K562 (cell line): ENCODE measurements around the gene MAML1. TPM values are rescaled to one million over a fixed set of nuclear protein-coding genes. Genes with fewer than 3 reads are reported as not detected.

Experiments used
- C11orf30 ChIP-seq: fragments of 450-650 bp; IDR thresholded peaks from 2 replicates; pipeline ENCODE4 v1.6.1; 2016; ENCODE audit warnings: low read depth, mild to moderate bottlenecking
- ETV6 ChIP-seq, 3 experiments: fragments of 150-350 bp in 1 of 3; sonication (generic) in 1 of 3; formaldehyde crosslinking in 1 of 3; IDR thresholded peaks; 2 replicates each; pipeline versions ENCODE4 v1.6.1 to v1.8.0; 2014 to 2022; ENCODE audit warnings: borderline replicate concordance in 2 of 3, low read depth in 2 of 3, antibody characterized with exemption in 1 of 3, low read length in 1 of 3, mild to moderate bottlenecking in 1 of 3, missing genetic modification reagents in 1 of 3
- HDAC6 ChIP-seq: IDR thresholded peaks from 2 replicates; pipeline ENCODE4 v1.6.1; 2012; ENCODE audit warnings: low read depth, mild to moderate bottlenecking, control low read depth, inconsistent platforms, low read length, moderate library complexity
- KAT7 ChIP-seq: sonication (generic); formaldehyde crosslinking; IDR thresholded peaks from 2 replicates; pipeline ENCODE4 v1.8.0; 2022; ENCODE audit warnings: missing genetic modification reagents, mild to moderate bottlenecking, borderline replicate concordance
- TAF9B ChIP-seq: fragments of 450-650 bp; IDR thresholded peaks from 2 replicates; pipeline ENCODE4 v1.6.1; 2018; ENCODE audit warnings: mild to moderate bottlenecking; ENCODE audit not compliant: partially characterized antibody
- ZBTB1 ChIP-seq: sonication (generic); formaldehyde crosslinking; IDR thresholded peaks from 2 replicates; pipeline ENCODE4 v1.8.1; 2023; ENCODE audit warnings: missing genetic modification reagents, low read depth, mild to moderate bottlenecking, borderline replicate concordance
- ZNF431 ChIP-seq: sonication (generic); formaldehyde crosslinking; IDR thresholded peaks from 2 replicates; pipeline ENCODE4 v1.8.0; 2022; ENCODE audit warnings: mild to moderate bottlenecking, missing genetic modification reagents
- polyA plus RNA-seq, 8 experiments: library from polyadenylated mRNA; depleted of rRNA in 4 of 8; stranded (reverse) in 5 of 8; unstranded in 3 of 8; fragments of >200 nt; fragmentation: Nextera tagmentation in 2 of 8; fragmentation: Illumina TruSeq in 1 of 8; extraction: Ambion mirVana in 2 of 8; extraction: Trizol in 1 of 8; gene quantifications; 2 replicates each; pipeline versions ENCODE4 v1.2.1 to v1.2.3, GENCODE V29; 2011 to 2014; ENCODE audit warnings: inconsistent platforms in 1 of 8, missing spikeins in 1 of 8
- total RNA-seq, 7 experiments: library from RNA; depleted of rRNA in 6 of 7; stranded (reverse); fragments of >200 nt in 6 of 7; fragmentation: Illumina TruSeq in 2 of 7; extraction: Trizol in 2 of 7; gene quantifications; 2 replicates each; pipeline versions ENCODE4 v1.2.1 to v1.2.3, GENCODE V29; 2011 to 2021; ENCODE audit warnings: low replicate concordance in 1 of 7
- TF ChIP-seq, protein P1 (sequence below): sonication (generic); formaldehyde crosslinking; IDR thresholded peaks from 2 replicates; pipeline ENCODE4 v1.8.1; 2023; ENCODE audit warnings: mild to moderate bottlenecking, missing genetic modification reagents
- TF ChIP-seq, protein P2 (sequence below), 2 experiments: fragments of 450-650 bp in 1 of 2; sonication (generic) in 1 of 2; formaldehyde crosslinking in 1 of 2; IDR thresholded peaks in 1 of 2; conservative IDR thresholded peaks in 1 of 2; 2 replicates each; pipeline versions ENCODE4 v1.6.1 to v1.8.1; 2016 to 2023; ENCODE audit warnings: mild to moderate bottlenecking in 2 of 2, moderate library complexity in 2 of 2, inconsistent platforms in 1 of 2, missing genetic modification reagents in 1 of 2
- TF ChIP-seq, protein P3 (sequence below): fragments of 250-450 bp; sonication (Bioruptor Pico); IDR thresholded peaks from 2 replicates; pipeline ENCODE4 v1.9.0; 2021; ENCODE audit warnings: mild to moderate bottlenecking
- TF ChIP-seq, protein P4 (sequence below): fragments of 450-650 bp; IDR thresholded peaks from 2 replicates; pipeline ENCODE4 v1.6.1; 2016; ENCODE audit warnings: mild to moderate bottlenecking, moderate library complexity

Gene MAML1
- total and polyA plus RNA-seq, 9 of the 15 experiments (the other 6 are each of a cell fraction or from before 2014, with no cell fraction given): 0.32 to 18.4 (median 7.0) TPM

DNA sequence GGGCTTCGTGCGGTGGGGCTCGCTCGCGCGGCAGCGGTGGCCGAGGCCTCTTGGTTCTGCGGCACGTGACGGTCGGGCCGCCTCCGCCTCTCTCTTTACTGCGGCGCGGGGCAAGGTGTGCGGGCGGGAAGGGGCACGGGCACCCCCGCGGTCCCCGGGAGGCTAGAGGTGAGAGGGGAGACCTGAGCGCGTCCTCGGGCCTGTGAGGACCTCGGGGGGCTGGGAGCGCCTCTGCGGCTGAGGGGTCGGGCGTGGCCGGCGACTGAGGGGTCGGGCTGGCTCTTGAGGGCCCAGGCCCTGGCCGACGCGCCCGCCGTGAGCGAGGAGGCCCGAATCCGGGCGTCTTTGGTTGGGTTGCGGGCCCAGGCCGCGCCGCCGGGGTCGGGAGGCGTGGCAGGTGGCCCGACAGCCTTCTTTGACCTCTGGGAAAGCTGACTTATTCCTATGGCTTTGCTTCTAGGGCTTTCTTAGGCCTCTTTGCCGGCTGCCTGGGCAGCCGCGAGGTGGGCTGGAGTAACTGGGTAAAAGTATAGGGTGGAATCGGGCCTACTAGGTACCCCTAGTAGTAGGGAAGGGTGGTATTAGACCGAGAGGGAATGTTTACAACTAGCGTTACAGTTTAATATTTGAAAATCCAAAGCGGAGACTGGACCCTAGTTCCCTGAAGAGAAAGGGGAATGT lies 33.5 kb upstream of the MAML1 start, which contains the start of gene CANX (continued):
- TF ChIP-seq, protein P1, sequence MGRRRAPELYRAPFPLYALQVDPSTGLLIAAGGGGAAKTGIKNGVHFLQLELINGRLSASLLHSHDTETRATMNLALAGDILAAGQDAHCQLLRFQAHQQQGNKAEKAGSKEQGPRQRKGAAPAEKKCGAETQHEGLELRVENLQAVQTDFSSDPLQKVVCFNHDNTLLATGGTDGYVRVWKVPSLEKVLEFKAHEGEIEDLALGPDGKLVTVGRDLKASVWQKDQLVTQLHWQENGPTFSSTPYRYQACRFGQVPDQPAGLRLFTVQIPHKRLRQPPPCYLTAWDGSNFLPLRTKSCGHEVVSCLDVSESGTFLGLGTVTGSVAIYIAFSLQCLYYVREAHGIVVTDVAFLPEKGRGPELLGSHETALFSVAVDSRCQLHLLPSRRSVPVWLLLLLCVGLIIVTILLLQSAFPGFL (CRISPR knock-in tag): 0 out of 2 replicates have a peak, but pooled peaks have one; percentile 23
- TF ChIP-seq HDAC6: no peak
- TF ChIP-seq, protein P2, sequence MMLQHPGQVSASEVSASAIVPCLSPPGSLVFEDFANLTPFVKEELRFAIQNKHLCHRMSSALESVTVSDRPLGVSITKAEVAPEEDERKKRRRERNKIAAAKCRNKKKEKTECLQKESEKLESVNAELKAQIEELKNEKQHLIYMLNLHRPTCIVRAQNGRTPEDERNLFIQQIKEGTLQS (IDR thresholded peaks at IDR 0.05): no peak
- TF ChIP-seq, protein P2 (CRISPR knock-in tag; conservative IDR thresholded peaks at IDR 0.05): no peak; the same call in none of the 2 replicates
- TF ChIP-seq ZNF431 (CRISPR knock-in tag): 0 out of 2 replicates have a peak, but pooled peaks have one; percentile 43
- TF ChIP-seq, protein P3, sequence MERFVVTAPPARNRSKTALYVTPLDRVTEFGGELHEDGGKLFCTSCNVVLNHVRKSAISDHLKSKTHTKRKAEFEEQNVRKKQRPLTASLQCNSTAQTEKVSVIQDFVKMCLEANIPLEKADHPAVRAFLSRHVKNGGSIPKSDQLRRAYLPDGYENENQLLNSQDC (CRISPR knock-in tag): no peak
- TF ChIP-seq TAF9B: no peak
- TF ChIP-seq C11orf30: no peak
- no peak for TF ChIP-seq ETV6 (IDR thresholded peaks at IDR 0.05; ENCODE audit: borderline replicate concordance in 1 of 2, low read depth in 2 of 2, low read length in 1 of 2)
- TF ChIP-seq ETV6 (CRISPR knock-in tag; IDR thresholded peaks at IDR 0.05; ENCODE audit: borderline replicate concordance): peak; percentile 42; the same call in 1 of the 2 replicates
- TF ChIP-seq ZBTB1 (CRISPR knock-in tag): peak; percentile 86; the same call in 1 of the 2 replicates
- TF ChIP-seq, protein P4, sequence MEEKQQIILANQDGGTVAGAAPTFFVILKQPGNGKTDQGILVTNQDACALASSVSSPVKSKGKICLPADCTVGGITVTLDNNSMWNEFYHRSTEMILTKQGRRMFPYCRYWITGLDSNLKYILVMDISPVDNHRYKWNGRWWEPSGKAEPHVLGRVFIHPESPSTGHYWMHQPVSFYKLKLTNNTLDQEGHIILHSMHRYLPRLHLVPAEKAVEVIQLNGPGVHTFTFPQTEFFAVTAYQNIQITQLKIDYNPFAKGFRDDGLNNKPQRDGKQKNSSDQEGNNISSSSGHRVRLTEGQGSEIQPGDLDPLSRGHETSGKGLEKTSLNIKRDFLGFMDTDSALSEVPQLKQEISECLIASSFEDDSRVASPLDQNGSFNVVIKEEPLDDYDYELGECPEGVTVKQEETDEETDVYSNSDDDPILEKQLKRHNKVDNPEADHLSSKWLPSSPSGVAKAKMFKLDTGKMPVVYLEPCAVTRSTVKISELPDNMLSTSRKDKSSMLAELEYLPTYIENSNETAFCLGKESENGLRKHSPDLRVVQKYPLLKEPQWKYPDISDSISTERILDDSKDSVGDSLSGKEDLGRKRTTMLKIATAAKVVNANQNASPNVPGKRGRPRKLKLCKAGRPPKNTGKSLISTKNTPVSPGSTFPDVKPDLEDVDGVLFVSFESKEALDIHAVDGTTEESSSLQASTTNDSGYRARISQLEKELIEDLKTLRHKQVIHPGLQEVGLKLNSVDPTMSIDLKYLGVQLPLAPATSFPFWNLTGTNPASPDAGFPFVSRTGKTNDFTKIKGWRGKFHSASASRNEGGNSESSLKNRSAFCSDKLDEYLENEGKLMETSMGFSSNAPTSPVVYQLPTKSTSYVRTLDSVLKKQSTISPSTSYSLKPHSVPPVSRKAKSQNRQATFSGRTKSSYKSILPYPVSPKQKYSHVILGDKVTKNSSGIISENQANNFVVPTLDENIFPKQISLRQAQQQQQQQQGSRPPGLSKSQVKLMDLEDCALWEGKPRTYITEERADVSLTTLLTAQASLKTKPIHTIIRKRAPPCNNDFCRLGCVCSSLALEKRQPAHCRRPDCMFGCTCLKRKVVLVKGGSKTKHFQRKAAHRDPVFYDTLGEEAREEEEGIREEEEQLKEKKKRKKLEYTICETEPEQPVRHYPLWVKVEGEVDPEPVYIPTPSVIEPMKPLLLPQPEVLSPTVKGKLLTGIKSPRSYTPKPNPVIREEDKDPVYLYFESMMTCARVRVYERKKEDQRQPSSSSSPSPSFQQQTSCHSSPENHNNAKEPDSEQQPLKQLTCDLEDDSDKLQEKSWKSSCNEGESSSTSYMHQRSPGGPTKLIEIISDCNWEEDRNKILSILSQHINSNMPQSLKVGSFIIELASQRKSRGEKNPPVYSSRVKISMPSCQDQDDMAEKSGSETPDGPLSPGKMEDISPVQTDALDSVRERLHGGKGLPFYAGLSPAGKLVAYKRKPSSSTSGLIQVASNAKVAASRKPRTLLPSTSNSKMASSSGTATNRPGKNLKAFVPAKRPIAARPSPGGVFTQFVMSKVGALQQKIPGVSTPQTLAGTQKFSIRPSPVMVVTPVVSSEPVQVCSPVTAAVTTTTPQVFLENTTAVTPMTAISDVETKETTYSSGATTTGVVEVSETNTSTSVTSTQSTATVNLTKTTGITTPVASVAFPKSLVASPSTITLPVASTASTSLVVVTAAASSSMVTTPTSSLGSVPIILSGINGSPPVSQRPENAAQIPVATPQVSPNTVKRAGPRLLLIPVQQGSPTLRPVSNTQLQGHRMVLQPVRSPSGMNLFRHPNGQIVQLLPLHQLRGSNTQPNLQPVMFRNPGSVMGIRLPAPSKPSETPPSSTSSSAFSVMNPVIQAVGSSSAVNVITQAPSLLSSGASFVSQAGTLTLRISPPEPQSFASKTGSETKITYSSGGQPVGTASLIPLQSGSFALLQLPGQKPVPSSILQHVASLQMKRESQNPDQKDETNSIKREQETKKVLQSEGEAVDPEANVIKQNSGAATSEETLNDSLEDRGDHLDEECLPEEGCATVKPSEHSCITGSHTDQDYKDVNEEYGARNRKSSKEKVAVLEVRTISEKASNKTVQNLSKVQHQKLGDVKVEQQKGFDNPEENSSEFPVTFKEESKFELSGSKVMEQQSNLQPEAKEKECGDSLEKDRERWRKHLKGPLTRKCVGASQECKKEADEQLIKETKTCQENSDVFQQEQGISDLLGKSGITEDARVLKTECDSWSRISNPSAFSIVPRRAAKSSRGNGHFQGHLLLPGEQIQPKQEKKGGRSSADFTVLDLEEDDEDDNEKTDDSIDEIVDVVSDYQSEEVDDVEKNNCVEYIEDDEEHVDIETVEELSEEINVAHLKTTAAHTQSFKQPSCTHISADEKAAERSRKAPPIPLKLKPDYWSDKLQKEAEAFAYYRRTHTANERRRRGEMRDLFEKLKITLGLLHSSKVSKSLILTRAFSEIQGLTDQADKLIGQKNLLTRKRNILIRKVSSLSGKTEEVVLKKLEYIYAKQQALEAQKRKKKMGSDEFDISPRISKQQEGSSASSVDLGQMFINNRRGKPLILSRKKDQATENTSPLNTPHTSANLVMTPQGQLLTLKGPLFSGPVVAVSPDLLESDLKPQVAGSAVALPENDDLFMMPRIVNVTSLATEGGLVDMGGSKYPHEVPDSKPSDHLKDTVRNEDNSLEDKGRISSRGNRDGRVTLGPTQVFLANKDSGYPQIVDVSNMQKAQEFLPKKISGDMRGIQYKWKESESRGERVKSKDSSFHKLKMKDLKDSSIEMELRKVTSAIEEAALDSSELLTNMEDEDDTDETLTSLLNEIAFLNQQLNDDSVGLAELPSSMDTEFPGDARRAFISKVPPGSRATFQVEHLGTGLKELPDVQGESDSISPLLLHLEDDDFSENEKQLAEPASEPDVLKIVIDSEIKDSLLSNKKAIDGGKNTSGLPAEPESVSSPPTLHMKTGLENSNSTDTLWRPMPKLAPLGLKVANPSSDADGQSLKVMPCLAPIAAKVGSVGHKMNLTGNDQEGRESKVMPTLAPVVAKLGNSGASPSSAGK: peak; percentile 89
- TF ChIP-seq KAT7: peak; percentile 52; the same call in 1 of the 2 replicates
